Measurements from ENCODE around the gene TMEM63C.

Gene TMEM63C

DNA sequence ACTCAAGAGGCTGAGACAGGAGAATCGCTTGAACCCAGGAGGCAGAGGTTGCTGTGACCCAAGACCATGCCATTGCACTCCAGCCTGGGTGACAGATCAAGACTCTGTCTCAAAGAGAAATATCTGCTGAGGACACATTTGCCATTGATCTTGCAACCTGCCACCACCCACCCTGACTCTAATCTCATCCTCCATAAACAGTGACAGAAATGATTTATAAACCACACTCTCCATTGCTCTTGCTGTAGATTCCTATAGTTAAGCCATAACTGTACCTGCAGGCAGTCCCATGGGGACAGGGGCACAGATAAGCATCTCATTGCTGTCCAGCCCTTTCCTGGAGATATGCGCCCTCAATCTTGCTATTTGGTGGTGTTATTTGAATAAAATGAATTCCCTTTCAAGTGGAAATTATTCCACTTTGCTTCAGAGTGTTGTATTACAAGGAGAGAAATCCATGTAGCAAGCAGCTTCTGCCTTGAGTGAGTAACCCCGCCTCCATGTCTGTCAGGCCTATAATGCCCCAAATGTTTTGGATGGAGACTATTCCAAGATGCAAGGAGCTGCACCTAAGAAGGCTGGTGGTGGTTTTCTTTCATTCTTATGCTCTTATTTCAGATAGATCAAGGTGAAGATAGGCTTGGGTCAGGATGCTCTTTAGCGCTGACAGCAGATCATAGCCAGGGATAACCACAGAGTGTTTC is 37.0 kb upstream of the TMEM63C start:
- H3K4me3 ChIP-seq (ENCODE audit: low read depth in 1 of 2, low read length in 1 of 2), result no peak overlapping the region
- peaks cover 94% of the 10 kb centered on the region for H3K27me3 ChIP-seq

GRCh38 chr14:77145975-77146740 is 35.4 kb upstream of the TMEM63C start:
- no peaks in the 10 kb centered on the region for H3K36me3 ChIP-seq
- peaks cover 92% of the 10 kb centered on the region for H3K27me3 ChIP-seq
- H3K4me1 ChIP-seq (ENCODE audit: control insufficient read depth in 1 of 2, insufficient read depth in 1 of 2, low read depth in 1 of 2, low read length in 1 of 2), result peaks cover 0 to under 1% of the 10 kb centered on the region in 2 experiments
- H3K27ac ChIP-seq, result no peak overlapping the region
- no peak overlapping the region for H3K4me3 ChIP-seq (ENCODE audit: low read depth in 1 of 2, low read length in 1 of 2)
- TF ChIP-seq, protein P1, sequence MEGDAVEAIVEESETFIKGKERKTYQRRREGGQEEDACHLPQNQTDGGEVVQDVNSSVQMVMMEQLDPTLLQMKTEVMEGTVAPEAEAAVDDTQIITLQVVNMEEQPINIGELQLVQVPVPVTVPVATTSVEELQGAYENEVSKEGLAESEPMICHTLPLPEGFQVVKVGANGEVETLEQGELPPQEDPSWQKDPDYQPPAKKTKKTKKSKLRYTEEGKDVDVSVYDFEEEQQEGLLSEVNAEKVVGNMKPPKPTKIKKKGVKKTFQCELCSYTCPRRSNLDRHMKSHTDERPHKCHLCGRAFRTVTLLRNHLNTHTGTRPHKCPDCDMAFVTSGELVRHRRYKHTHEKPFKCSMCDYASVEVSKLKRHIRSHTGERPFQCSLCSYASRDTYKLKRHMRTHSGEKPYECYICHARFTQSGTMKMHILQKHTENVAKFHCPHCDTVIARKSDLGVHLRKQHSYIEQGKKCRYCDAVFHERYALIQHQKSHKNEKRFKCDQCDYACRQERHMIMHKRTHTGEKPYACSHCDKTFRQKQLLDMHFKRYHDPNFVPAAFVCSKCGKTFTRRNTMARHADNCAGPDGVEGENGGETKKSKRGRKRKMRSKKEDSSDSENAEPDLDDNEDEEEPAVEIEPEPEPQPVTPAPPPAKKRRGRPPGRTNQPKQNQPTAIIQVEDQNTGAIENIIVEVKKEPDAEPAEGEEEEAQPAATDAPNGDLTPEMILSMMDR (IDR thresholded peaks at IDR 0.05), result no peak
- H3K9me3 ChIP-seq, result no peaks in the 10 kb centered on the region

More for the DNA sequence above, 37.0 kb upstream of the TMEM63C start:
- Histone ChIP-seq H3K36me3 (no peaks in the 10 kb centered on the region), H3K27ac (no peak overlapping the region), H3K4me1 (ENCODE audit: control insufficient read depth in 1 of 2, insufficient read depth in 1 of 2, low read depth in 1 of 2, low read length in 1 of 2) (peaks cover 0 to 6% of the 10 kb centered on the region in 2 experiments), H3K9me3 (no peaks in the 10 kb centered on the region)
- TF ChIP-seq, protein P1 (IDR thresholded peaks at IDR 0.05), result no peak

- Histone ChIP-seq H3K4me3 (ENCODE audit: low read depth in 1 of 2, low read length in 1 of 2) (no peak overlapping the region), H3K36me3 (no peaks in the 10 kb centered on the region), H3K27me3 (peaks cover 70% of the 10 kb centered on the region), H3K9me3 (no peaks in the 10 kb centered on the region), H3K27ac (no peak overlapping the region), H3K4me1 (ENCODE audit: control insufficient read depth in 1 of 2, insufficient read depth in 1 of 2, low read depth in 1 of 2, low read length in 1 of 2) (no peaks in the 10 kb centered on the region)
- TF ChIP-seq, protein P1 (IDR thresholded peaks at IDR 0.05), result no peak
Observed at GRCh38 chr14:77148510-77149231, 32.9 kb upstream of the TMEM63C start.

DNA sequence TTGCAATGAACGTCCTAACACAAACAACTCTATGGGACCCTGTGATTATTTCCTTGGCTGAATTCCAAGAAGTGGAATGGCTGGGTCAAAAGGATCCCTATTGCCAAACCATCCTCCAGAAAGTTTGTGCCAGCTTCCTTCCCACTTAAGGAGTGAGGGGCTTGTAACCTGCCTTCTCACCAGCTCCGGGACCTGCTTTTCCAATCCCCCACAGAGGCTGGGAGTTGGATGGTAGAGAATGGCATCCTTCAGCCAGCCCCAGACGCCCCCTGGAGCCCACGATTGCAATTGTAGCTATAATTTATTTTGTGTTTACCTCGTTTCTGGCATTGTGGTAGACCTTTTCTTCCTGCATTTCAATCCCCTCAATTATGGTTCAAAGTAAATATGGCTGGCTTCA is 30.4 kb upstream of the TMEM63C start:
- Histone ChIP-seq H3K4me3 (ENCODE audit: low read depth in 1 of 2, low read length in 1 of 2) (no peak overlapping the region), H3K27ac (no peak overlapping the region), H3K27me3 (peaks cover 62% of the 10 kb centered on the region), H3K4me1 (ENCODE audit: control insufficient read depth in 1 of 2, insufficient read depth in 1 of 2, low read depth in 1 of 2, low read length in 1 of 2) (no peaks in the 10 kb centered on the region), H3K9me3 (no peaks in the 10 kb centered on the region), H3K36me3 (no peaks in the 10 kb centered on the region)
- TF ChIP-seq, protein P1 (IDR thresholded peaks at IDR 0.05), result no peak

GRCh38 chr14:77151918-77152588 is 29.5 kb upstream of the TMEM63C start:
- TF ChIP-seq, protein P1 (IDR thresholded peaks at IDR 0.05), result no peak
- Histone ChIP-seq H3K27ac (no peak overlapping the region), H3K4me3 (ENCODE audit: low read depth in 1 of 2, low read length in 1 of 2) (no peak overlapping the region), H3K9me3 (no peaks in the 10 kb centered on the region), H3K4me1 (ENCODE audit: control insufficient read depth in 1 of 2, insufficient read depth in 1 of 2, low read depth in 1 of 2, low read length in 1 of 2) (no peaks in the 10 kb centered on the region), H3K27me3 (peaks cover 62% of the 10 kb centered on the region), H3K36me3 (no peaks in the 10 kb centered on the region)
